ENCODE data around the gene FXR2. TPM values are rescaled to one million over a fixed set of nuclear protein-coding genes. Genes with fewer than 3 reads are reported as not detected.
A peak's percentile ranks its signal among the peaks of the same experiment; 100 is the strongest.

The FXR2 gene
- total and polyA plus RNA-seq, 10 of the 15 experiments (the other 5 are each of a cell fraction or from before 2014, with no cell fraction given) = 1.6 to 33.3 (median 22.0) TPM

DNA sequence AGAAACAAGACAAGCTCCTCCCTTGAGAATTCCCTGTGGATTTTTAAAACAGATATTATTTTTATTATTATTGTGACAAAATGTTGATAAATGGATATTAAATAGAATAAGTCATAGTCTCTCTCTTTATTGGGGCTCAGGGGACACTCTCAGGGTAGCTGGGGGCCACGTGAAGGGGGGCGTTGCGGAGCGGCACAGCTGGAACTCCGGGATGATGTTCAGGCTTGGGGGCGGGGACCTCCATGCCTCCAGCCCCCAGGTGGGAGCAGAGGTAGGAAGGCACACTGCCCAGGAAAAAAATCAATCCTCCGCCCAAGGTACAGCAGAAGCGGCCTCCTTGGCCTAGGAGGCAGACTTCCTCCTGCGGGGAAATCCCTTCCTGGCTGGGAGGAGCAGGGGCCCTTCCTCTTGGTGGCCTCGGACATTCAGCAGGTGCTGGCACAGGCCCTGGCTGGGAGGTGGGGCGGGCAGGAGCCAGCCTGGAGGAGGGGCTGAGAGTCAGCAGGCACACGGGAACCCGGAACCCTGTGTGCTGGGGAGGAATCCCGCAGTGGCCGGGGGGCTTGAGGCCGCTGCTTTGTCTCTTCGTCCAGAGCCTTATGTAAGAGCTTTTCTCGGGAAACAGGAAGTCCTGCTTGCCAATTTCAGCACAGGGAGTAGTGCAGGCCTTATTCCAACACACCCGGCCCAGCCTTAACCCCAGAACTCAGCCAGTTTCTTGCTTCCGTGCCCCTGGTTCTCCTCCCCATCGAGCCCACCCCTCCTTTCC is 56.7 kb downstream of the FXR2 start (continued):
- TF ChIP-seq ELK1 (IDR thresholded peaks at IDR 0.05; ENCODE audit: low read depth, low read length) (no peak), IKZF1 (conservative IDR thresholded peaks at IDR 0.05) (peak; percentile 86), HDAC2 (IDR thresholded peaks at IDR 0.05) (no peak), NBN (IDR thresholded peaks at IDR 0.05) (0 out of 2 replicates have a peak, but pooled peaks have one; percentile 65), NFYA (IDR thresholded peaks at IDR 0.05; ENCODE audit: borderline replicate concordance, low read depth, low read length) (no peak), ZBTB33 (IDR thresholded peaks at IDR 0.05) (no peak), IKZF2 (IDR thresholded peaks at IDR 0.05) (peak; percentile 56 to 65; a peak in 2 of 4 replicates), USF1 (IDR thresholded peaks at IDR 0.05; ENCODE audit: borderline replicate concordance, extremely low read length, insufficient read depth, low read depth, low read length) (no peak), ESRRA (IDR thresholded peaks at IDR 0.05; ENCODE audit: low read length) (no peak), ZNF687 (IDR thresholded peaks at IDR 0.05) (peak; percentile 86), SP1 (IDR thresholded peaks at IDR 0.05; ENCODE audit: low read depth, low read length) (no peak), EED (IDR thresholded peaks at IDR 0.05; ENCODE audit: low read depth) (peak; percentile 67)
